Right atrium auricular region (tissue), 2 donors: ENCODE data around the gene SLC16A3. TPM values are rescaled to one million over a fixed set of nuclear protein-coding genes. Genes with fewer than 3 reads are reported as not detected.

Source experiments
- DNase-seq: peaks from one replicate; pipeline ENCODE4 v3.0.0-alpha.2; 2019; ENCODE audit warnings: low spot score
- H3K27ac ChIP-seq, 2 donors: fragments of 200-600 bp; sonication (generic); 1 replicate in 1 of 2; 2 replicates in 1 of 2; pipeline ENCODE4 v1.5.1; 2016 to 2019
- H3K27me3 ChIP-seq, 2 donors: fragments of 200-600 bp; sonication (generic); one replicate each; pipeline versions ENCODE4 v1.5.1 to v1.6.0; 2017 to 2019
- H3K36me3 ChIP-seq: fragments of 200-600 bp; sonication (generic); one replicate; pipeline ENCODE4 v1.5.1; 2016
- H3K4me1 ChIP-seq, 2 donors: fragments of 200-600 bp; sonication (generic); one replicate each; pipeline versions ENCODE4 v1.5.1 to v1.6.0; 2017 to 2019
- H3K4me3 ChIP-seq, 2 donors: fragments of 200-600 bp; sonication (generic); 1 replicate in 1 of 2; 2 replicates in 1 of 2; pipeline ENCODE4 v1.5.1; 2017 to 2019; ENCODE audit warnings: mild to moderate bottlenecking in 1 of 2, moderate library complexity in 1 of 2
- H3K9me3 ChIP-seq, 2 donors: fragments of 200-600 bp; sonication (generic); one replicate each; pipeline ENCODE4 v1.5.1; 2019
- CTCF ChIP-seq, 2 donors: fragments of 200-600 bp; sonication (generic); IDR thresholded peaks; one replicate each; pipeline ENCODE4 v1.5.1; 2019; ENCODE audit warnings: antibody characterized with exemption in 2 of 2
- microRNA-seq, 2 donors: library from miRNA; unstranded; fragments of <30 nt; microRNA quantifications; one replicate each; pipeline ENCODE4, GENCODE V29; 2016 to 2017; ENCODE audit warnings: borderline number of aligned reads in 2 of 2, borderline replicate concordance in 1 of 2
- total RNA-seq, 2 donors: library from RNA; depleted of rRNA; stranded (reverse); fragments of >200 nt; gene quantifications; one replicate each; pipeline ENCODE4 v1.1.0, GENCODE V29; 2016

SLC16A3 gene
- total RNA-seq, 2 donors from 2014 or later = 5.0 to 19.5 TPM

- H3K9me3 ChIP-seq = no peaks in the 10 kb centered on the region
- H3K4me1 ChIP-seq = peaks cover 0 to 11% of the 10 kb centered on the region in 2 donors
Observed at GRCh38 chr17:82287868-82288801, 59.3 kb downstream of the SLC16A3 start.

More at GRCh38 chr17:82287868-82288801, 59.3 kb downstream of the SLC16A3 start:
- no peaks in the 10 kb centered on the region for H3K27me3 ChIP-seq
- H3K27ac ChIP-seq = peak overlapping the region in 1 of 2 donors; percentile 66
- H3K4me3 ChIP-seq = no peak overlapping the region
- H3K36me3 ChIP-seq = no peaks in the 10 kb centered on the region
- TF ChIP-seq CTCF (IDR thresholded peaks at IDR 0.05) = no peak
- DNase-seq = no peak

Small RNA genes within 50 kb of the gene (microRNA-seq; reads per million reads assigned to microRNA genes)
- 0 reads per million in 2 donors for gene MIR6787

Other genes with a start within 250 kb of the SLC16A3 start
- gene CENPX, start 206.2 kb upstream of the SLC16A3 start, total RNA-seq = 10 to 100 TPM; 36.5 to 47.6 TPM
- 1 to 10 TPM; 4.7 to 4.9 TPM for gene LRRC45, start 205.7 kb upstream of the SLC16A3 start, total RNA-seq
- 1 to 10 TPM in 1 of 2 donors, under 1 TPM in 1; 0.93 to 2.6 TPM for gene RAC3, start 197.4 kb upstream of the SLC16A3 start, total RNA-seq
- gene DCXR, start 191.3 kb upstream of the SLC16A3 start, total RNA-seq = 100 to 1,000 TPM; 169 to 213 TPM
- gene RFNG, start 177.2 kb upstream of the SLC16A3 start, total RNA-seq = 10 to 100 TPM; 21.4 to 25.3 TPM
- 10 to 100 TPM; 79.5 to 90.8 TPM for gene GPS1, start 177.1 kb upstream of the SLC16A3 start, total RNA-seq
- gene DUS1L, start 163.2 kb upstream of the SLC16A3 start, total RNA-seq = 10 to 100 TPM; 33.3 to 45.7 TPM
- 10 to 100 TPM; 13.8 to 46.4 TPM for gene FASN, start 130.8 kb upstream of the SLC16A3 start, total RNA-seq
- 1 to 10 TPM; 5.1 to 7.4 TPM for gene CCDC57, start 16.2 kb upstream of the SLC16A3 start, total RNA-seq
- 10 to 100 TPM; 31.3 to 32.9 TPM for gene CSNK1D, start 44.7 kb downstream of the SLC16A3 start, total RNA-seq
- gene CD7, start 88.6 kb downstream of the SLC16A3 start, total RNA-seq = 1 to 10 TPM in 1 of 2 donors, not detected in 1; 1.7 TPM
- gene SECTM1, start 104.7 kb downstream of the SLC16A3 start, total RNA-seq = 1 to 10 TPM; 3.1 to 7.7 TPM
- gene TEX19, start 130.2 kb downstream of the SLC16A3 start, total RNA-seq = not detected
- gene UTS2R, start 142.7 kb downstream of the SLC16A3 start, total RNA-seq = 10 to 100 TPM in 1 of 2 donors, under 1 TPM in 1; 0.44 to 16.9 TPM
- 10 to 100 TPM; 11.3 to 15.6 TPM for gene HEXD, start 189.3 kb downstream of the SLC16A3 start, total RNA-seq
- 10 to 100 TPM; 26.4 to 32.4 TPM for gene OGFOD3, start 189.5 kb downstream of the SLC16A3 start, total RNA-seq
- gene CYBC1, start 221.7 kb downstream of the SLC16A3 start, total RNA-seq = 10 to 100 TPM; 14.9 to 34.9 TPM
- gene NARF, start 229.7 kb downstream of the SLC16A3 start, total RNA-seq = 10 to 100 TPM; 51.4 to 54.8 TPM